ENCODE data around the gene PAPPA2. TPM values are rescaled to one million over a fixed set of nuclear protein-coding genes. Genes with fewer than 3 reads are reported as not detected.

PAPPA2 gene
- total and polyA plus RNA-seq, 10 of the 15 experiments (the other 5 are each of a cell fraction or from before 2014, with no cell fraction given): under 0.01 to 0.06 (median 0.03) TPM; not detected in 7

- Histone ChIP-seq H4K20me1 (ENCODE audit: control insufficient read depth, insufficient read depth) (no peaks in the 10 kb centered on the region), H3K27ac (ENCODE audit: control insufficient read depth, insufficient read depth) (no peak overlapping the region), H3K9ac (ENCODE audit: control insufficient read depth, insufficient read depth, low read length) (no peak overlapping the region), H3K27me3 (replicated peaks in 1 of 2; ENCODE audit: control insufficient read depth in 2 of 2, insufficient read depth in 2 of 2, low read length in 1 of 2) (no peaks in the 10 kb centered on the region), H2AFZ (ENCODE audit: control insufficient read depth, low read depth, low read length) (no peak overlapping the region), H3K4me1 (ENCODE audit: control insufficient read depth, insufficient read depth, low read length) (no peaks in the 10 kb centered on the region), H3K79me2 (ENCODE audit: control insufficient read depth, insufficient read depth, low read length) (no peaks in the 10 kb centered on the region), H3K4me3 (no peak overlapping the region), H3K4me2 (ENCODE audit: control insufficient read depth, insufficient read depth) (no peak overlapping the region), H3K9me3 (replicated peaks; ENCODE audit: control insufficient read depth, insufficient read depth, low read length) (no peaks in the 10 kb centered on the region), H3K36me3 (ENCODE audit: control insufficient read depth in 2 of 2, insufficient read depth in 2 of 2, low read length in 1 of 2) (no peaks in the 10 kb centered on the region)
- in situ Hi-C loops (cut with MboI) (no loop called here), intact Hi-C loops (cut with micrococcal nuclease; ENCODE audit: unreplicated experiment) (no loop called here)
- BruUV-seq (replicated peaks): no TSS peak
- no peak for ATAC-seq
- DNase-seq (ENCODE audit: low read depth, low spot score): no peak
- SMC1A ChIA-PET (ENCODE audit: uncharacterized antibody, unreplicated experiment): no interaction called here
- POLR2A ChIA-PET: no interaction called here
- no peak for FAIRE-seq
- CTCF ChIA-PET: no interaction called here
- 16% methylated on average over 3 of the region's 3 CpGs for WGBS (ENCODE audit: insufficient coverage, insufficient replicate concordance, low lambda C conversion rate, missing lambda C conversion rate)
- RAD21 ChIA-PET (ENCODE audit: unreplicated experiment): no interaction called here
- TF ChIP-seq YY1 (IDR thresholded peaks at IDR 0.05; ENCODE audit: low read depth, low read length) (no peak), MEF2A (IDR thresholded peaks at IDR 0.05; ENCODE audit: insufficient read depth, low read depth, low read length) (no peak), MLLT1 (IDR thresholded peaks at IDR 0.05) (no peak), PAX5 (IDR thresholded peaks at IDR 0.05; ENCODE audit: borderline replicate concordance, low read depth, low read length) (no peak), NR2C1 (IDR thresholded peaks at IDR 0.05) (no peak), E2F8 (IDR thresholded peaks at IDR 0.05; ENCODE audit: low read depth, partially characterized antibody) (no peak), CUX1 (IDR thresholded peaks at IDR 0.05; ENCODE audit: insufficient replicate concordance, low read depth, low read length) (no peak), CEBPB (IDR thresholded peaks at IDR 0.05; ENCODE audit: borderline replicate concordance in 1 of 2, low read depth in 2 of 2, low read length in 2 of 2) (no peak), SIN3A (IDR thresholded peaks at IDR 0.05; ENCODE audit: low read depth, low read length) (no peak), RCOR1 (conservative IDR thresholded peaks at IDR 0.05; ENCODE audit: low read depth, low read length) (no peak), ZNF592 (IDR thresholded peaks at IDR 0.05) (no peak)
These were observed 138.4 kb downstream of the PAPPA2 start for GRCh38 chr1:176601348-176601747.
